ENCODE measurements around the gene CDH13.

Gene CDH13

GRCh38 chr16:82793528-82794245 is 166.9 kb downstream of the CDH13 start:
- DNase-seq, result no peak

GRCh38 chr16:82796047-82796446 is 169.3 kb downstream of the CDH13 start:
- no peak for DNase-seq

- DNase-seq, result no peak
Measured at GRCh38 chr16:82801361-82801760, 174.6 kb downstream of the CDH13 start.

- DNase-seq, result no peak
Measured at GRCh38 chr16:82805866-82806265, 179.1 kb downstream of the CDH13 start.

- no peak for DNase-seq
Measured at GRCh38 chr16:82807311-82807710, 180.5 kb downstream of the CDH13 start.

GRCh38 chr16:82808036-82808435 is 181.3 kb downstream of the CDH13 start:
- DNase-seq, result no peak

- DNase-seq, result no peak
Measured at GRCh38 chr16:82810077-82810476, 183.3 kb downstream of the CDH13 start.

GRCh38 chr16:82814059-82814458 is 187.3 kb downstream of the CDH13 start:
- no peak for DNase-seq

GRCh38 chr16:82819286-82819685 is 192.5 kb downstream of the CDH13 start:
- DNase-seq, result no peak

GRCh38 chr16:82820855-82821254 is 194.1 kb downstream of the CDH13 start:
- no peak for DNase-seq

GRCh38 chr16:82824408-82824807 is 197.6 kb downstream of the CDH13 start:
- no peak for DNase-seq

GRCh38 chr16:82829301-82829700 is 202.5 kb downstream of the CDH13 start:
- DNase-seq, result no peak

GRCh38 chr16:82830944-82831343 is 204.2 kb downstream of the CDH13 start:
- DNase-seq, result no peak

- no peak for DNase-seq
Measured at GRCh38 chr16:82832821-82833220, 206.1 kb downstream of the CDH13 start.

- no peak for DNase-seq
Measured at GRCh38 chr16:82833378-82833993, 206.7 kb downstream of the CDH13 start.

GRCh38 chr16:82834151-82834815 is 207.5 kb downstream of the CDH13 start:
- no peak for DNase-seq

- no peak for DNase-seq
Measured at GRCh38 chr16:82835487-82836155, 208.9 kb downstream of the CDH13 start.

GRCh38 chr16:82841108-82841507 is 214.3 kb downstream of the CDH13 start:
- DNase-seq, result no peak

- no peak for DNase-seq
Measured at GRCh38 chr16:82843606-82844271, 217.0 kb downstream of the CDH13 start.

GRCh38 chr16:82845116-82845515 is 218.3 kb downstream of the CDH13 start:
- no peak for DNase-seq

- no peak for DNase-seq
Measured at GRCh38 chr16:82846806-82847205, 220.0 kb downstream of the CDH13 start.

GRCh38 chr16:82848013-82848412 is 221.2 kb downstream of the CDH13 start:
- no peak for DNase-seq

Measured in activated gamma-delta T cell (primary cell).